Measurements from ENCODE around the gene FBXO31. TPM values are rescaled to one million over a fixed set of nuclear protein-coding genes. Genes with fewer than 3 reads are reported as not detected.

Gene FBXO31
- total RNA-seq, 1 donor from 2014 or later = 34.7 TPM

DNA sequence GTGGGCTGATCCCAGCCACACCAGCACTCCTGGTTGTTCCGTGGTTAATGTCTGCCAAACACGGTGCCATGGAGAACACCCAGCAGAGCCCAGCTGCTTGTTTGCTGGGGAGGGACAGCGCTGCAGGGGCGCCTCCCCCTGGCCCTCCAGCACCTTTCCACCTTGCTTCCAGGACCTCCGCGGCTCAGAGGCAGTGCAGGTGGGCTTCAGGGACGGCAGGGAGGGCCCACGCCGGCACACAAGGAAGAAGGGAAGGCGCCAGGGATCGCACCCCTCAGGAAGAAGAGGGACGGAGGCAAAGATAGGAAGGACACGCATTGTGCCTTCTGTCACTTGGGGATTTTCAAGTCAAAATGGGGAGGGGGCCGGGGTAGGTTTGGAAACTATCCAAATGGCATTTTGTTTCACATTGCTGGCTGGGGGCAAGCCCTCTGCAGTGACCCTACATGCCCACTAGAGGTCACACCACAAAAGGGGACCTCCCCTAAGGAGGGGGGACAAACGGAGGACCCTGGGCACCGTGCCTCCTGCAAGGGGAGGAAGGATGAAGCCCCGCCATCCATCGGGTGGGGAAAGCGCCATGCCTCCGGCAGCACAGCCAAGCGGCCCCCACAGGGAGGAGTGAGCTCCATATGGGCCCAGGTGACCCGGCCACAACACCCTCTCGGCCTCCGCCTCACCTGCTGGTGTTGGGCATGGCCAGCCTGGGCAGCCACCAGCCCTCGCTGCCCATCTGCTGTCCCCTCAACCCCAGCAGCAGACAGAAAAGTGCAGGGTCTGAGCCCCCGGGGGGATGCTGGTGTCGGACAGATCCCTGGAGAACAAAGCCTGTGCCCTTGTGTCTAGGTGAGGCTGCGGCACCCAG lies 58.9 kb downstream of the FBXO31 start:
- Mint-ChIP-seq H3K4me1 (ENCODE audit: unreplicated experiment) (peaks cover 4% of the 10 kb centered on the region), H3K9me3 (ENCODE audit: unreplicated experiment) (no peaks in the 10 kb centered on the region), H3K36me3 (ENCODE audit: unreplicated experiment) (peaks cover 4% of the 10 kb centered on the region), H3K4me3 (ENCODE audit: unreplicated experiment) (no peak overlapping the region), H3K27me3 (ENCODE audit: unreplicated experiment) (no peaks in the 10 kb centered on the region), H3K27ac (ENCODE audit: unreplicated experiment) (no peak overlapping the region)
- DNase-seq (ENCODE audit: extremely low spot score, unreplicated experiment) = peak; percentile 83
- TF ChIP-seq, protein P1, sequence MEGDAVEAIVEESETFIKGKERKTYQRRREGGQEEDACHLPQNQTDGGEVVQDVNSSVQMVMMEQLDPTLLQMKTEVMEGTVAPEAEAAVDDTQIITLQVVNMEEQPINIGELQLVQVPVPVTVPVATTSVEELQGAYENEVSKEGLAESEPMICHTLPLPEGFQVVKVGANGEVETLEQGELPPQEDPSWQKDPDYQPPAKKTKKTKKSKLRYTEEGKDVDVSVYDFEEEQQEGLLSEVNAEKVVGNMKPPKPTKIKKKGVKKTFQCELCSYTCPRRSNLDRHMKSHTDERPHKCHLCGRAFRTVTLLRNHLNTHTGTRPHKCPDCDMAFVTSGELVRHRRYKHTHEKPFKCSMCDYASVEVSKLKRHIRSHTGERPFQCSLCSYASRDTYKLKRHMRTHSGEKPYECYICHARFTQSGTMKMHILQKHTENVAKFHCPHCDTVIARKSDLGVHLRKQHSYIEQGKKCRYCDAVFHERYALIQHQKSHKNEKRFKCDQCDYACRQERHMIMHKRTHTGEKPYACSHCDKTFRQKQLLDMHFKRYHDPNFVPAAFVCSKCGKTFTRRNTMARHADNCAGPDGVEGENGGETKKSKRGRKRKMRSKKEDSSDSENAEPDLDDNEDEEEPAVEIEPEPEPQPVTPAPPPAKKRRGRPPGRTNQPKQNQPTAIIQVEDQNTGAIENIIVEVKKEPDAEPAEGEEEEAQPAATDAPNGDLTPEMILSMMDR (IDR thresholded peaks at IDR 0.05) = peak; percentile 78

DNA sequence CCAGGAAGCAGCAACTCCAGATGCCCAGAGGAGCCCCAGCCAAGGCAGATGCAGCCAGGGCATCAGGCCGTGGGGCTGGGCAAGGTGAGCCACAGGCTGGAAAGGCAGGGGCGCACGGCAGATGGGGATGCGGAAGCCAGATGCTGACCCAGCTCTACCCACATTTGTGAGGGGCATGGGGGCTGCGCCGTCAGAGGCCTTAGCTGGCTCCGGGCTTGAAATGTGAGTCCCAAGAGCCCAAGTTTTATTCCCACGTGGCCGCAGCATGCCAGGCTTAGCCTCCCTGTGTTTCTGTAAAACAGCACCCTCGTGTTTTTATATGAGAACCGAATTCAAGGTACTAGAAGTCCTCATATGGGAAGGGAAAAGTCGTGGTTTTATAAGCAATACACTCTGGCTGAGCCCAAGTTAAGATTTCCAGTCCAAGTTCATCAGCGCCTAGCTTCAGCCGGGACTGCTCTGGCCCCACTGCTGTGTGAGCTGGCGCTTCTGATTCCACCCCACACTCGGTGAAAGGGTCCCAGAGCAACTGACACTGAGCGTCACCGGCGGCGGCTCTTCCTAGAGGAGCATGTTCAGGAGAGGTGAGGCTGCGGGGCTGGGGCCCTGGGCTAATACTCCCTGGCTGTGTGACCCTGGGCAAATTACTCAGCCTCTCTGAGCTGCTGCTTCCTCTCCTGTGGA lies 59.7 kb downstream of the FBXO31 start:
- TF ChIP-seq, protein P1 (IDR thresholded peaks at IDR 0.05) = no peak
- DNase-seq (ENCODE audit: extremely low spot score, unreplicated experiment) = no peak
- H3K4me3 Mint-ChIP-seq (ENCODE audit: unreplicated experiment) = no peak overlapping the region

DNA sequence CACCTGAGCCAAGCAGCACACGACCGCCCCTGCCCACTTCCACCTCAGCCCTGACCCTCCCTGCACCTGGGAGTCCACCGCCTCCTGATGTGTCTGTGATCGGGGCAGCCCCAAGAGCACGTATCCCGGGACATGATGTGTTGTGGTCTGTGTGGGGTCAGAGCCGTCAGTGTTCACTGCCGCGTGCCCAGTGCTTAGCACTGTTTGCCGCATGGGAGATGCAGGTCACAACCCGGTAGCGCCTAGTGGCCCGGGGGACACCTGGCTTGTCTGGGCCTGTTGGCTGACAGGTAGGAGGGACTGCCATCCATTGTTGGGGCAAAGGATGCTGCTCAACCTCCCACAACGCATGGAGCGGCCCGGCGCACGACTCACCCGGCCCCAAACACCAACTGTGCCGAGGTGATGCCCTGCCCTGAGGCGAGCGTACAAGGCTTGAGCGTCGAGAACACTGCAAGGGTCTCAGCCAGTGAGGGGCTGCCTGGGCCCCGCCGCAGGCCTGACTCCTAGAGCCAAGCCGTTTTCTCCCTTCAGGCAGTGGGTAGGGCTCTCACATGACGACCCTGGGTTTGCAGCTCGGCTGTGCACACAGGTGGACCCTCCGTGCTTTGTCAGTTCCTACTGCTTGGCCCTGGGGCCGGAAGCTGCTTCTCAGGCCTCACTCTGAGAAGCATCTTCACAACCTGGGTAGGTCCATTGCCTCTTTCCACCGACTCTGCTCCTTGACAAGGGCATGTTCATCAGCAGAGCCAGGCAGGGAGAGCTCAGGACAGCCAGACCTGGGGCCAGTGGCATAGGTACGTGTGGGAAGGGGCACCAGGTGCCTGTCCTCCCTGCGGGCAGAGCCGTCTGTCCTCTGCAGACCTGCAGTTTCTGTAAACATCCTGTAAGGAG lies 60.5 kb downstream of the FBXO31 start:
- Mint-ChIP-seq H3K27ac (ENCODE audit: unreplicated experiment) (no peak overlapping the region), H3K4me3 (ENCODE audit: unreplicated experiment) (no peak overlapping the region), H3K36me3 (ENCODE audit: unreplicated experiment) (no peaks in the 10 kb centered on the region), H3K4me1 (ENCODE audit: unreplicated experiment) (peaks cover 11% of the 10 kb centered on the region), H3K9me3 (ENCODE audit: unreplicated experiment) (no peaks in the 10 kb centered on the region), H3K27me3 (ENCODE audit: unreplicated experiment) (no peaks in the 10 kb centered on the region)
- DNase-seq (ENCODE audit: extremely low spot score, unreplicated experiment) = no peak
- TF ChIP-seq, protein P1 (IDR thresholded peaks at IDR 0.05) = no peak

More for the DNA sequence above, 59.7 kb downstream of the FBXO31 start:
- H3K9me3 Mint-ChIP-seq (ENCODE audit: unreplicated experiment) = no peaks in the 10 kb centered on the region
- H3K27me3 Mint-ChIP-seq (ENCODE audit: unreplicated experiment) = no peaks in the 10 kb centered on the region
- H3K4me1 Mint-ChIP-seq (ENCODE audit: unreplicated experiment) = peaks cover 4% of the 10 kb centered on the region
- peaks cover 1% of the 10 kb centered on the region for H3K36me3 Mint-ChIP-seq (ENCODE audit: unreplicated experiment)
- no peak overlapping the region for H3K27ac Mint-ChIP-seq (ENCODE audit: unreplicated experiment)

DNA sequence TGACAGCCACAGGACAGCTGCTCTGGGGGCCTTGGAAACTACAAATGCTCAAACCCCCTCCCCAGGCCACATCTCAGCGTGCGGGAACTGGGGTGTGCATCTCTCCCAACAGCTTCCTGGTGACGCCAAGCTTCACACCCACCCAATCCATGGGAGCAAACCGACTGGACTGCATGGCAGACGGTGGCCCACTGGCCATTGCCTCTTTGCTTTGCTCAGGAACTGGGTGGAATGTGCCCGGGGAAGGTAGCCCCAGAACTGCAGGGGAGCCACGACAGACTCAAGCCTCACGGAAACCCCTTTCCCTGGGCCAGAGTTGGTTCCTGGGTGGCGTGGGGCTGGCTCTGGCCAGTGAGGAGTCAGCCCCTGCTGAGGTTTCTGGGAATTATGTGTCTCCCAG lies 61.2 kb downstream of the FBXO31 start:
- H3K4me3 Mint-ChIP-seq (ENCODE audit: unreplicated experiment) = no peak overlapping the region

More for the DNA sequence above, 61.2 kb downstream of the FBXO31 start:
- Mint-ChIP-seq H3K27ac (ENCODE audit: unreplicated experiment) (no peak overlapping the region), H3K36me3 (ENCODE audit: unreplicated experiment) (no peaks in the 10 kb centered on the region), H3K27me3 (ENCODE audit: unreplicated experiment) (no peaks in the 10 kb centered on the region), H3K9me3 (ENCODE audit: unreplicated experiment) (no peaks in the 10 kb centered on the region), H3K4me1 (ENCODE audit: unreplicated experiment) (peaks cover 16% of the 10 kb centered on the region)
- TF ChIP-seq, protein P1 (IDR thresholded peaks at IDR 0.05) = no peak
- no peak for DNase-seq (ENCODE audit: extremely low spot score, unreplicated experiment)

Data from osteocyte (in vitro differentiated cells).